ENCODE data around the gene RMRP. TPM values are rescaled to one million over a fixed set of nuclear protein-coding genes. Genes with fewer than 3 reads are reported as not detected.

The RMRP gene
- polyA plus RNA-seq, 1 donor (not counting 4 experiments of a cell fraction or from before 2014, with no cell fraction given), result 21.6 TPM

- Histone ChIP-seq H3K4me2 (ENCODE audit: control insufficient read depth, extremely low read depth, insufficient read depth, low read depth, low read length) (no peak overlapping the region), H4K20me1 (ENCODE audit: control insufficient read depth, extremely low read depth, insufficient read depth, low read length) (no peaks in the 10 kb centered on the region), H3K4me3 (ENCODE audit: control insufficient read depth in 2 of 3, extremely low read depth in 1 of 3, insufficient read depth in 2 of 3, low read depth in 1 of 3, low read length in 3 of 3) (no peak overlapping the region), H3K9me3 (ENCODE audit: control insufficient read depth, low read depth, low read length) (no peaks in the 10 kb centered on the region), H3K36me3 (ENCODE audit: control insufficient read depth in 2 of 2, extremely low read depth in 1 of 2, insufficient read depth in 2 of 2, low read length in 2 of 2) (no peaks in the 10 kb centered on the region), H3K79me2 (ENCODE audit: control insufficient read depth, insufficient read depth, low read length) (no peaks in the 10 kb centered on the region), H3K9ac (ENCODE audit: control insufficient read depth, extremely low read depth, insufficient read depth, low read length) (no peak overlapping the region), H3K27ac (ENCODE audit: control insufficient read depth, insufficient read depth, low read length) (no peak overlapping the region), H3K27me3 (ENCODE audit: control insufficient read depth, extremely low read depth, insufficient read depth, low read length) (no peaks in the 10 kb centered on the region), H3K4me1 (ENCODE audit: control insufficient read depth, extremely low read depth, insufficient read depth, low read length) (no peaks in the 10 kb centered on the region), H2AFZ (ENCODE audit: control insufficient read depth, low read length) (no peak overlapping the region), H3K9me1 (ENCODE audit: control insufficient read depth, extremely low read depth, insufficient read depth, low read length) (no peaks in the 10 kb centered on the region)
- FAIRE-seq, result no peak
- DNase-seq (ENCODE audit: low read depth, low spot score), result no peak
- dilution Hi-C loops (cut with MboI; ENCODE audit: extremely low pct_ligation_motif_present, low sequenced_read_pairs), result no loop called here
- TF ChIP-seq EZH2 (IDR thresholded peaks at IDR 0.05; ENCODE audit: low read length) (no peak), CTCF (optimal IDR thresholded peaks at IDR 0.05 in 1 of 3, IDR thresholded peaks at IDR 0.05 in 1 of 3, conservative IDR thresholded peaks at IDR 0.05 in 1 of 3; ENCODE audit: extremely low read depth in 1 of 3, insufficient read depth in 2 of 3, low read length in 3 of 3) (no peak)
These were observed 29.3 kb downstream of the RMRP start for GRCh38 chr9:35628389-35628991.

- no peak overlapping the region for H2AFZ ChIP-seq (ENCODE audit: control insufficient read depth, low read length)
- H3K4me3 ChIP-seq (ENCODE audit: control insufficient read depth in 2 of 3, extremely low read depth in 1 of 3, insufficient read depth in 2 of 3, low read depth in 1 of 3, low read length in 3 of 3), result no peak overlapping the region
- no peak overlapping the region for H3K4me2 ChIP-seq (ENCODE audit: control insufficient read depth, extremely low read depth, insufficient read depth, low read depth, low read length)
- H3K36me3 ChIP-seq (ENCODE audit: control insufficient read depth in 2 of 2, extremely low read depth in 1 of 2, insufficient read depth in 2 of 2, low read length in 2 of 2), result no peaks in the 10 kb centered on the region
- FAIRE-seq (no peak), DNase-seq (ENCODE audit: low read depth, low spot score) (no peak)
- H3K27ac ChIP-seq (ENCODE audit: control insufficient read depth, insufficient read depth, low read length), result no peak overlapping the region
- H4K20me1 ChIP-seq (ENCODE audit: control insufficient read depth, extremely low read depth, insufficient read depth, low read length), result no peaks in the 10 kb centered on the region
- TF ChIP-seq CTCF (optimal IDR thresholded peaks at IDR 0.05 in 1 of 3, IDR thresholded peaks at IDR 0.05 in 1 of 3, conservative IDR thresholded peaks at IDR 0.05 in 1 of 3; ENCODE audit: extremely low read depth in 1 of 3, insufficient read depth in 2 of 3, low read length in 3 of 3) (no peak), EZH2 (IDR thresholded peaks at IDR 0.05; ENCODE audit: low read length) (no peak)
- no peaks in the 10 kb centered on the region for H3K9me1 ChIP-seq (ENCODE audit: control insufficient read depth, extremely low read depth, insufficient read depth, low read length)
- H3K27me3 ChIP-seq (ENCODE audit: control insufficient read depth, extremely low read depth, insufficient read depth, low read length), result no peaks in the 10 kb centered on the region
- no peaks in the 10 kb centered on the region for H3K9me3 ChIP-seq (ENCODE audit: control insufficient read depth, low read depth, low read length)
- no peak overlapping the region for H3K9ac ChIP-seq (ENCODE audit: control insufficient read depth, extremely low read depth, insufficient read depth, low read length)
- dilution Hi-C loops (cut with MboI; ENCODE audit: extremely low pct_ligation_motif_present, low sequenced_read_pairs), result no loop called here
- H3K4me1 ChIP-seq (ENCODE audit: control insufficient read depth, extremely low read depth, insufficient read depth, low read length), result no peaks in the 10 kb centered on the region
- H3K79me2 ChIP-seq (ENCODE audit: control insufficient read depth, insufficient read depth, low read length), result no peaks in the 10 kb centered on the region
These were observed 30.2 kb downstream of the RMRP start for GRCh38 chr9:35627575-35627974.

All from keratinocyte (primary cell).